Neural progenitor cell (in vitro differentiated cells): ENCODE data around the gene TMCC1. TPM values are rescaled to one million over a fixed set of nuclear protein-coding genes. Genes with fewer than 3 reads are reported as not detected.
A peak's percentile ranks its signal among the peaks of the same experiment; 100 is the strongest.
"Not testable (repeated sequence)": the region's sequence is repeated elsewhere in the genome, so short reads cannot be mapped to it uniquely, and the experiment has no call there.

Source experiments
- DNase-seq: peaks from one replicate; pipeline ENCODE4 v3.0.0-alpha.2; 2016; ENCODE audit warnings: low spot score
- H2AFZ ChIP-seq: fragments of 200-600 bp; sonication (generic); replicated peaks from 2 replicates; pipeline ENCODE4 v1.6.1; 2016; ENCODE audit warnings: antibody characterized with exemption
- H3F3A ChIP-seq: fragments of 200-600 bp; sonication (generic); 2 replicates; pipeline ENCODE4 v1.6.1; 2016; ENCODE audit warnings: antibody characterized with exemption, low read depth
- H3K27ac ChIP-seq: fragments of 200-600 bp; sonication (generic); 2 replicates; pipeline ENCODE4 v1.5.1; 2016; ENCODE audit warnings: mild to moderate bottlenecking
- H3K27me3 ChIP-seq: fragments of 200-600 bp; sonication (generic); 2 replicates; pipeline ENCODE4 v1.6.1; 2016; ENCODE audit warnings: mild to moderate bottlenecking, moderate library complexity
- H3K36me3 ChIP-seq: fragments of 200-600 bp; sonication (generic); 2 replicates; pipeline ENCODE4 v1.5.1; 2016
- H3K4me1 ChIP-seq: fragments of 200-600 bp; sonication (generic); 2 replicates; pipeline ENCODE4 v1.6.1; 2016; ENCODE audit warnings: mixed run types
- H3K4me2 ChIP-seq: fragments of 200-600 bp; sonication (generic); 2 replicates; pipeline ENCODE4 v1.6.1; 2016
- H3K4me3 ChIP-seq: fragments of 200-600 bp; sonication (generic); 2 replicates; pipeline ENCODE4 v1.5.1; 2016
- H3K79me2 ChIP-seq: fragments of 200-600 bp; sonication (generic); 2 replicates; pipeline ENCODE4 v1.6.1; 2016; ENCODE audit warnings: low read depth
- H3K9ac ChIP-seq: fragments of 200-600 bp; sonication (generic); 2 replicates; pipeline ENCODE4 v1.6.1; 2016
- H3K9me3 ChIP-seq: fragments of 200-600 bp; sonication (generic); 2 replicates; pipeline ENCODE4 v1.5.1; 2016; ENCODE audit warnings: low read depth
- H4K20me1 ChIP-seq: fragments of 200-600 bp; sonication (generic); 2 replicates; pipeline ENCODE4 v1.6.1; 2016; ENCODE audit warnings: low read depth
- H3K27ac Mint-ChIP-seq: 3 replicates; pipeline ENCODE4 v1.8.0; 2021; ENCODE audit warnings: mixed read lengths
- H3K27me3 Mint-ChIP-seq: 2 replicates; pipeline ENCODE4 v1.8.0; 2022; ENCODE audit warnings: low read depth, mild to moderate bottlenecking, inconsistent platforms, moderate library complexity, mixed read lengths; ENCODE audit not compliant: insufficient read depth
- H3K36me3 Mint-ChIP-seq: 3 replicates; pipeline ENCODE4 v1.8.0; 2021; ENCODE audit warnings: mixed read lengths
- H3K4me1 Mint-ChIP-seq: 3 replicates; pipeline ENCODE4 v1.8.0; 2021; ENCODE audit warnings: mixed read lengths
- H3K4me3 Mint-ChIP-seq: 3 replicates; pipeline ENCODE4 v1.8.0; 2021; ENCODE audit warnings: mild to moderate bottlenecking, moderate library complexity, mixed read lengths
- H3K9me3 Mint-ChIP-seq: 3 replicates; pipeline ENCODE4 v1.8.0; 2020; ENCODE audit warnings: mixed read lengths
- EZH2 ChIP-seq: fragments of 200-600 bp; sonication (generic); IDR thresholded peaks from 2 replicates; pipeline ENCODE4 v1.6.1; 2017; ENCODE audit warnings: antibody characterized with exemption, mild to moderate bottlenecking, moderate library complexity
- EZH2phosphoT487 ChIP-seq: fragments of 200-600 bp; sonication (generic); IDR thresholded peaks from 2 replicates; pipeline ENCODE4 v1.6.1; 2017; ENCODE audit warnings: antibody characterized with exemption
- total RNA-seq: library from RNA; depleted of rRNA; stranded (reverse); fragments of >200 nt; gene quantifications from 2 replicates; pipeline ENCODE4 v1.2.3, GENCODE V29; 2015; ENCODE audit warnings: low replicate concordance
- TF ChIP-seq, protein P1 (sequence below): fragments of 200-600 bp; sonication (generic); IDR thresholded peaks from 2 replicates; pipeline ENCODE4 v1.5.1; 2017; ENCODE audit warnings: antibody characterized with exemption, mild to moderate bottlenecking

The TMCC1 gene
- total RNA-seq, 1 donor from 2014 or later, result 29.8 TPM

DNA sequence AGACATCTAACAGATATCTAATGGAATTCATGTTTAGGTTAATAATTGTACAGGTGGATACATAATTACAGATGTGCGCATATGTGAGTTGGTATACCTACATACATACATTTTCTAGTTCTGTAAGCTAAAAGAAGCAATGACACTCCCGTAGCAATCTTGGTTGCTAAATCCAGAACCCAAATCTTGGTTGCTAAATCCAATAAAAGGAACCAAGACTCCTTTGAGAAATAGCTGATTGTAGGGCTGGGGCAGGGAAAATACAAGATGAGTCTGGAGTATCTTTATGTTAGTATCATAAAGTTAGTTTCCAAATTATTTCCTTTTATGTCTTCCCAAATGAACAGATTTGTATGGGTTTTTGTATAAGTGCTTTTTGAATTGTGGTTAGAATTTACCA, 135.2 kb downstream of the TMCC1 start:
- H3K4me3 ChIP-seq, result no peak overlapping the region
- H3F3A ChIP-seq, result no peaks in the 10 kb centered on the region
- H3K4me2 ChIP-seq, result no peak overlapping the region
- no peak overlapping the region for H3K27ac Mint-ChIP-seq
- H3K4me1 Mint-ChIP-seq, result no peaks in the 10 kb centered on the region
- H3K27me3 ChIP-seq, result no peaks in the 10 kb centered on the region
- H3K9ac ChIP-seq, result no peak overlapping the region
- H3K4me1 ChIP-seq, result no peaks in the 10 kb centered on the region
- H3K36me3 ChIP-seq, result no peaks in the 10 kb centered on the region
- H2AFZ ChIP-seq, result no peak overlapping the region
- H3K79me2 ChIP-seq, result peaks cover 6% of the 10 kb centered on the region
- H3K27ac ChIP-seq, result no peak overlapping the region
- no peaks in the 10 kb centered on the region for H3K9me3 ChIP-seq
- TF ChIP-seq, protein P1, sequence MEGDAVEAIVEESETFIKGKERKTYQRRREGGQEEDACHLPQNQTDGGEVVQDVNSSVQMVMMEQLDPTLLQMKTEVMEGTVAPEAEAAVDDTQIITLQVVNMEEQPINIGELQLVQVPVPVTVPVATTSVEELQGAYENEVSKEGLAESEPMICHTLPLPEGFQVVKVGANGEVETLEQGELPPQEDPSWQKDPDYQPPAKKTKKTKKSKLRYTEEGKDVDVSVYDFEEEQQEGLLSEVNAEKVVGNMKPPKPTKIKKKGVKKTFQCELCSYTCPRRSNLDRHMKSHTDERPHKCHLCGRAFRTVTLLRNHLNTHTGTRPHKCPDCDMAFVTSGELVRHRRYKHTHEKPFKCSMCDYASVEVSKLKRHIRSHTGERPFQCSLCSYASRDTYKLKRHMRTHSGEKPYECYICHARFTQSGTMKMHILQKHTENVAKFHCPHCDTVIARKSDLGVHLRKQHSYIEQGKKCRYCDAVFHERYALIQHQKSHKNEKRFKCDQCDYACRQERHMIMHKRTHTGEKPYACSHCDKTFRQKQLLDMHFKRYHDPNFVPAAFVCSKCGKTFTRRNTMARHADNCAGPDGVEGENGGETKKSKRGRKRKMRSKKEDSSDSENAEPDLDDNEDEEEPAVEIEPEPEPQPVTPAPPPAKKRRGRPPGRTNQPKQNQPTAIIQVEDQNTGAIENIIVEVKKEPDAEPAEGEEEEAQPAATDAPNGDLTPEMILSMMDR, result no peak
- TF ChIP-seq EZH2 (no peak), EZH2phosphoT487 (no peak)
- H3K36me3 Mint-ChIP-seq, result peaks cover 22% of the 10 kb centered on the region
- no peaks in the 10 kb centered on the region for H4K20me1 ChIP-seq
- H3K27me3 Mint-ChIP-seq, result peaks cover 4% of the 10 kb centered on the region
- no peak overlapping the region for H3K4me3 Mint-ChIP-seq
- no peak for DNase-seq
- H3K9me3 Mint-ChIP-seq, result peaks cover 2% of the 10 kb centered on the region

DNA sequence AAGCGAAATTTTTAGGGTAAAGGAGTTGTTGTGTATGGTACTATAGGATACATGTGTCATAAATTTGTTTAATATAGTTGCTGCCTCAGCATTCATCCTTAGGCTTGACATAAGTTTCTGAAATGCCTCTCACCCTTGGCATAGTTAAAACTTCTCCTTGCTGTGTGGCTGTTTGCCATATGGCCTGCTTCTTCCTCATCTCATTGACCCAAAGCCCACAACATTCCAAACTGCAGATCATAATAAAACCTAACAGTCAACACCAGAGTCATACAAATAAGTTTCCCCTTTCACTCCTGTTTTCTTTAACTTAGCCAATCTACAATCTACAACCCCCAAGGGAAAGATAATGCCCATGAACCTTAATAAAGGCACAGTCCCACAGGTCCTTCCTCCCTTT, 136.6 kb downstream of the TMCC1 start:
- Mint-ChIP-seq H3K4me3 (no peak overlapping the region), H3K27ac (peak overlapping the region; percentile 3), H3K4me1 (no peaks in the 10 kb centered on the region), H3K27me3 (peaks cover 4% of the 10 kb centered on the region), H3K9me3 (peaks cover 9% of the 10 kb centered on the region), H3K36me3 (peaks cover 20% of the 10 kb centered on the region)
- Histone ChIP-seq H3K9me3 (peaks cover 3% of the 10 kb centered on the region), H3K4me2 (no peak overlapping the region), H3K27ac (no peak overlapping the region), H3K4me3 (no peak overlapping the region), H3F3A (no peaks in the 10 kb centered on the region), H3K27me3 (no peaks in the 10 kb centered on the region), H4K20me1 (no peaks in the 10 kb centered on the region), H3K4me1 (no peaks in the 10 kb centered on the region), H3K79me2 (peaks cover 14% of the 10 kb centered on the region), H3K36me3 (no peaks in the 10 kb centered on the region), H2AFZ (no peak overlapping the region), H3K9ac (no peak overlapping the region)
- no peak for TF ChIP-seq EZH2
- TF ChIP-seq, protein P1, result no peak
- no peak for TF ChIP-seq EZH2phosphoT487
- no peak for DNase-seq

DNA sequence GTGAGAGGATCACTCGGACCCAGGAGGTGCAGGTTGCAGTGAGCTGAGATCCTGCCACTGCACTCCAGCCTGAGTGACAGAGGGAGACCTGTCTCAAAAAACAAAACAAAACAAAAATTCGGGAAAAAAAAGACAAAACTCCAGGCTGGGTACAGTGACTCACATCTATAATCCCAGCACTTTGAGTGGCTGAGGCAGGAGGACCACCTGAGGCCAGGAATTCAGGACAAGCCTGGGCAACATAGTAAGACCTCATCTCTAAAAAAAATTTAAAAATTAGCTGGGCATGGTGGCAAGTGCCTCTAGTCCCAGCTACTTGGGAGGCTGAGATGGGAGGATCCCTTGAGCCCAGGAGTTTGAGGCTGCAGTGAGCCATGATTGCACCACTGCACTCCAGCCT, 142.4 kb downstream of the TMCC1 start:
- H3K4me2 ChIP-seq, H3F3A ChIP-seq, H3K27me3 Mint-ChIP-seq, H3K9ac ChIP-seq, H3K4me1 ChIP-seq, DNase-seq, H3K4me1 Mint-ChIP-seq, H3K36me3 ChIP-seq, H3K36me3 Mint-ChIP-seq, H3K4me3 Mint-ChIP-seq, H3K9me3 ChIP-seq, H3K4me3 ChIP-seq, H3K27me3 ChIP-seq, H4K20me1 ChIP-seq, H2AFZ ChIP-seq, H3K27ac ChIP-seq, H3K27ac Mint-ChIP-seq, H3K9me3 Mint-ChIP-seq: not testable (repeated sequence)
- H3K79me2 ChIP-seq, result peaks cover 14% of the 10 kb centered on the region

DNA sequence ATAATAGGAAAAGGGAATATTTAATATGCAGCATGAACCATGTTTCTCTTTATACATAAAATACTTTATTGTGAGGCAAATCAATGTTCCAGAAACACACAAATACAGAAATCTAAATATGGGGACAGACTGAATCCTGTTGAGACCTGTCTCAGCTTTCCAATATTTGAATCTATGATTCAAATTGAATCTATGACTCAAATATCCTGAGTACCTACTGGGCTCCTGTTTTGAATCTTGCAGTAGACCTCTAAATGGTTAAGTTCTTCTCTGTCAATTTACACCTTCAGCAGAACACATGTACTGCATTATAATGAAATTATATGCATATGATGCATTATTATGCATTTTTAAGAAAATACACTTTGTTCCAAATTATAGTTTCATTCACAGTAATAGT, 143.8 kb downstream of the TMCC1 start:
- Histone ChIP-seq H3K79me2 (peaks cover 10% of the 10 kb centered on the region), H4K20me1 (no peaks in the 10 kb centered on the region), H3K4me3 (no peak overlapping the region), H3K36me3 (no peaks in the 10 kb centered on the region), H3K9ac (no peak overlapping the region), H3K4me1 (no peaks in the 10 kb centered on the region), H3K27ac (no peak overlapping the region), H2AFZ (no peak overlapping the region), H3K4me2 (no peak overlapping the region), H3K9me3 (peaks cover 3% of the 10 kb centered on the region), H3K27me3 (no peaks in the 10 kb centered on the region), H3F3A (no peaks in the 10 kb centered on the region)
- Mint-ChIP-seq H3K27ac (no peak overlapping the region), H3K27me3 (no peaks in the 10 kb centered on the region), H3K36me3 (peaks cover 7% of the 10 kb centered on the region), H3K4me3 (no peak overlapping the region), H3K9me3 (peaks cover 9% of the 10 kb centered on the region), H3K4me1 (no peaks in the 10 kb centered on the region)
- TF ChIP-seq EZH2phosphoT487, result no peak
- TF ChIP-seq EZH2, result no peak
- TF ChIP-seq, protein P1, result no peak
- no peak for DNase-seq
